GM11168 (cell line): Measurements from ENCODE around the gene SPDYC.
"Not testable (repeated sequence)": the region's sequence is repeated elsewhere in the genome, so short reads cannot be mapped to it uniquely, and the experiment has no call there.

Experiments used
- in situ Hi-C: fragments of 300-500 bp; cut with MboI; formaldehyde crosslinking; loops from one replicate; pipeline ENCODE4 v1.12.0; 2022; ENCODE audit warnings: low sequenced_read_pairs; ENCODE audit not compliant: unreplicated experiment

Gene SPDYC

GRCh38 chr11:65165410-65166317 lies 4.4 kb upstream of the SPDYC start:
- in situ Hi-C loops: no loop called here

GRCh38 chr11:65166893-65167292 lies 3.1 kb upstream of the SPDYC start:
- in situ Hi-C loops: no loop called here

GRCh38 chr11:65167656-65168055 lies 2.4 kb upstream of the SPDYC start:
- in situ Hi-C loops: no loop called here

GRCh38 chr11:65169164-65169641 lies 830 bp upstream of the SPDYC start:
- in situ Hi-C loops: no loop called here

- in situ Hi-C loops: no loop called here
Measured at GRCh38 chr11:65172600-65172999, 2.6 kb downstream of the SPDYC start.

- in situ Hi-C loops: not testable (repeated sequence)
Measured at GRCh38 chr11:65174571-65175010, 4.6 kb downstream of the SPDYC start.

GRCh38 chr11:65180877-65181568 lies 11.0 kb downstream of the SPDYC start:
- in situ Hi-C loops: no loop called here

- in situ Hi-C loops: no loop called here
Measured at GRCh38 chr11:65181569-65182257, 11.7 kb downstream of the SPDYC start, which contains the start of gene CAPN1. Gene CAPN1 (plus strand): TSS chr11:65181928. CDS start chr11:65182702, 774 bp downstream.

- in situ Hi-C loops: no loop called here
Measured at GRCh38 chr11:65182258-65183170, 12.5 kb downstream of the SPDYC start.

GRCh38 chr11:65183201-65183891 lies 13.3 kb downstream of the SPDYC start:
- in situ Hi-C loops: no loop called here

GRCh38 chr11:65184146-65184545 lies 14.1 kb downstream of the SPDYC start:
- in situ Hi-C loops: no loop called here

- in situ Hi-C loops: no loop called here
Measured at GRCh38 chr11:65185171-65185570, 15.1 kb downstream of the SPDYC start.

GRCh38 chr11:65185869-65186341 lies 15.9 kb downstream of the SPDYC start:
- in situ Hi-C loops: no loop called here

GRCh38 chr11:65186701-65187100 lies 16.7 kb downstream of the SPDYC start:
- in situ Hi-C loops: no loop called here

GRCh38 chr11:65187146-65187675 lies 17.2 kb downstream of the SPDYC start:
- in situ Hi-C loops: no loop called here

GRCh38 chr11:65187971-65188461 lies 18.0 kb downstream of the SPDYC start:
- in situ Hi-C loops: no loop called here

GRCh38 chr11:65188486-65188885 lies 18.5 kb downstream of the SPDYC start:
- in situ Hi-C loops: no loop called here

GRCh38 chr11:65189191-65189590 lies 19.2 kb downstream of the SPDYC start:
- in situ Hi-C loops: no loop called here
